Liver (tissue), 9 donors: ENCODE results near the gene EMID1. TPM values are rescaled to one million over a fixed set of nuclear protein-coding genes. Genes with fewer than 3 reads are reported as not detected.

Experiments
- DNase-seq: peaks from one replicate; pipeline ENCODE4 v3.0.0-alpha.2; 2017; ENCODE audit warnings: low spot score
- H3K27ac ChIP-seq, 2 donors: one replicate each; pipeline ENCODE4 v1.7.0; 2013; ENCODE audit warnings: inconsistent platforms in 2 of 2, low read length in 2 of 2, control low read depth in 1 of 2, low read depth in 1 of 2, mild to moderate bottlenecking in 1 of 2
- H3K27me3 ChIP-seq, 4 donors: one replicate each; pipeline versions ENCODE4 v1.6.1 to v1.7.0; 2013; ENCODE audit warnings: low read length in 3 of 4, inconsistent platforms in 1 of 4, mild to moderate bottlenecking in 1 of 4, moderate library complexity in 1 of 4; ENCODE audit not compliant: control insufficient read depth in 4 of 4, insufficient read depth in 4 of 4
- H3K36me3 ChIP-seq, 4 donors: one replicate each; pipeline versions ENCODE4 v1.6.1 to v1.7.0; 2013; ENCODE audit warnings: low read length in 3 of 4, mild to moderate bottlenecking in 3 of 4, low read depth in 1 of 4, moderate library complexity in 1 of 4; ENCODE audit not compliant: control insufficient read depth in 4 of 4, insufficient read depth in 3 of 4
- H3K4me1 ChIP-seq, 4 donors: one replicate each; pipeline versions ENCODE4 v1.6.1 to v1.7.0; 2013; ENCODE audit warnings: low read length in 3 of 4, mild to moderate bottlenecking in 3 of 4, moderate library complexity in 1 of 4; ENCODE audit not compliant: control insufficient read depth in 4 of 4, insufficient read depth in 4 of 4
- H3K4me3 ChIP-seq, 3 donors: one replicate each; pipeline versions ENCODE4 v1.6.1 to v1.7.0; 2013; ENCODE audit warnings: low read length in 3 of 3, control low read depth in 1 of 3, low read depth in 1 of 3, mild to moderate bottlenecking in 1 of 3
- H3K9ac ChIP-seq, 2 donors: one replicate each; pipeline ENCODE4 v1.7.0; 2013; ENCODE audit warnings: low read length in 2 of 2, mild to moderate bottlenecking in 2 of 2, moderate library complexity in 2 of 2, control low read depth in 1 of 2, low read depth in 1 of 2
- H3K9me3 ChIP-seq, 4 donors: one replicate each; pipeline versions ENCODE4 v1.6.1 to v1.7.0; 2013; ENCODE audit warnings: low read length in 3 of 4; ENCODE audit not compliant: control insufficient read depth in 4 of 4
- ATF3 ChIP-seq: IDR thresholded peaks from 2 replicates; pipeline ENCODE4 v1.6.1; 2016; ENCODE audit warnings: antibody characterized with exemption
- EGR1 ChIP-seq, 2 donors: IDR thresholded peaks; 2 replicates each; pipeline ENCODE4 v1.6.1; 2016 to 2018; ENCODE audit warnings: antibody characterized with exemption in 2 of 2, low read depth in 2 of 2
- FOXA1 ChIP-seq: IDR thresholded peaks from 2 replicates; pipeline ENCODE4 v1.6.1; 2016; ENCODE audit warnings: antibody characterized with exemption
- HNF4A ChIP-seq, 2 donors: conservative IDR thresholded peaks; 2 replicates each; pipeline ENCODE4 v1.6.1; 2016; ENCODE audit warnings: antibody characterized with exemption in 2 of 2, mild to moderate bottlenecking in 2 of 2
- HNF4G ChIP-seq: IDR thresholded peaks from 2 replicates; pipeline ENCODE4 v1.6.1; 2016; ENCODE audit warnings: antibody characterized with exemption
- JUND ChIP-seq, 2 donors: IDR thresholded peaks; 2 replicates each; pipeline ENCODE4 v1.6.1; 2016; ENCODE audit warnings: antibody characterized with exemption in 2 of 2
- MAX ChIP-seq: IDR thresholded peaks from 2 replicates; pipeline ENCODE4 v1.6.1; 2016; ENCODE audit warnings: antibody characterized with exemption
- NR2F2 ChIP-seq: IDR thresholded peaks from 2 replicates; pipeline ENCODE4 v1.6.1; 2016; ENCODE audit warnings: antibody characterized with exemption
- RXRA ChIP-seq, 2 donors: IDR thresholded peaks; 2 replicates each; pipeline ENCODE4 v1.6.1; 2017 to 2018; ENCODE audit warnings: antibody characterized with exemption in 2 of 2, mild to moderate bottlenecking in 1 of 2
- SP1 ChIP-seq: IDR thresholded peaks from 2 replicates; pipeline ENCODE4 v1.6.1; 2018; ENCODE audit warnings: antibody characterized with exemption, mild to moderate bottlenecking
- TAF1 ChIP-seq: conservative IDR thresholded peaks from 2 replicates; pipeline ENCODE4 v1.6.1; 2016; ENCODE audit warnings: antibody characterized with exemption, mild to moderate bottlenecking
- YY1 ChIP-seq: IDR thresholded peaks from 2 replicates; pipeline ENCODE4 v1.6.1; 2016; ENCODE audit warnings: antibody characterized with exemption, mild to moderate bottlenecking
- ZBTB33 ChIP-seq: IDR thresholded peaks from 2 replicates; pipeline ENCODE4 v1.6.1; 2016; ENCODE audit warnings: antibody characterized with exemption
- WGBS: extraction: QIAGEN DNeasy Blood & Tissue Kit; methylation state at CpG from one replicate; pipeline ENCODE4 v1.1.7; 2013; 5-methylcytosine and 5-hydroxymethylcytosine counted together
- polyA plus RNA-seq, 2 donors: library from polyadenylated mRNA; stranded (reverse) in 1 of 2; unstranded in 1 of 2; fragments of 200-250 nt in 1 of 2; fragments of >200 nt in 1 of 2; fragmentation: Nextera tagmentation in 1 of 2; extraction: Ambion mirVana in 1 of 2; gene quantifications; one replicate each; pipeline versions ENCODE4 v1.2.1 to v1.2.3, GENCODE V29; 2013 to 2015
- total RNA-seq, 2 donors: library from RNA; depleted of rRNA; stranded (reverse); fragments of >200 nt; gene quantifications; one replicate each; pipeline ENCODE4 v1.2.3, GENCODE V29; 2014
- donor health status: healthy.
- donor health status: healthy.
- donor health status: healthy.
- donor health status: healthy.
- donor health status: healthy.

EMID1 gene
- total and polyA plus RNA-seq, 4 donors, result 0.89 to 8.9 (median 2.1) TPM

- H3K4me3 ChIP-seq, result no peak overlapping the region
- no peaks in the 10 kb centered on the region for H3K27me3 ChIP-seq
- H3K36me3 ChIP-seq, result no peaks in the 10 kb centered on the region
- TF ChIP-seq ATF3 (no peak), TAF1 (no peak), HNF4G (no peak)
- H3K27ac ChIP-seq, result no peak overlapping the region
- DNase-seq, result no peak
- no peaks in the 10 kb centered on the region for H3K9me3 ChIP-seq
- H3K4me1 ChIP-seq, result no peaks in the 10 kb centered on the region
- no peak overlapping the region for H3K9ac ChIP-seq
- 94% methylated on average over 13 of the region's 13 CpGs for WGBS
These were observed 41.9 kb upstream of the EMID1 start for GRCh38 chr22:29163808-29164207.

- TF ChIP-seq EGR1 (IDR thresholded peaks at IDR 0.05; ENCODE audit: low read depth in 2 of 2) (no peak), MAX (no peak), RXRA (IDR thresholded peaks at IDR 0.05) (no peak), ZBTB33 (no peak), NR2F2 (no peak), YY1 (no peak), ATF3 (no peak), HNF4A (conservative IDR thresholded peaks at IDR 0.05) (no peak), SP1 (no peak)
- WGBS, result 85% methylated on average over 11 of the region's 11 CpGs
- Histone ChIP-seq H3K27ac (no peak overlapping the region), H3K4me3 (no peak overlapping the region), H3K9me3 (no peaks in the 10 kb centered on the region), H3K9ac (no peak overlapping the region), H3K4me1 (no peaks in the 10 kb centered on the region), H3K36me3 (no peaks in the 10 kb centered on the region), H3K27me3 (no peaks in the 10 kb centered on the region)
- no peak for DNase-seq
These were observed 40.2 kb upstream of the EMID1 start for GRCh38 chr22:29165321-29166060.

GRCh38 chr22:29166180-29166579 is 39.5 kb upstream of the EMID1 start:
- no peak for DNase-seq
- H3K9me3 ChIP-seq, result no peaks in the 10 kb centered on the region
- H3K9ac ChIP-seq, result no peak overlapping the region
- H3K36me3 ChIP-seq, result no peaks in the 10 kb centered on the region
- H3K27me3 ChIP-seq, result no peaks in the 10 kb centered on the region
- TF ChIP-seq SP1 (no peak), ZBTB33 (no peak), ATF3 (no peak), YY1 (no peak), FOXA1 (no peak), JUND (IDR thresholded peaks at IDR 0.05) (no peak)
- 94% methylated on average over 6 of the region's 6 CpGs for WGBS
- H3K27ac ChIP-seq, result no peak overlapping the region
- H3K4me3 ChIP-seq, result no peak overlapping the region
- H3K4me1 ChIP-seq, result no peaks in the 10 kb centered on the region
